Measurements from ENCODE around the gene DNAJC4. TPM values are rescaled to one million over a fixed set of nuclear protein-coding genes. Genes with fewer than 3 reads are reported as not detected.

DNAJC4 gene
- total and polyA plus RNA-seq, 9 of the 15 experiments (the other 6 are each of a cell fraction or from before 2014, with no cell fraction given) = 4.0 to 32.6 (median 19.9) TPM

GRCh38 chr11:64252003-64252872, 21.9 kb downstream of the DNAJC4 start (continued):
- no peak for TF ChIP-seq ZNF277 (CRISPR knock-in tag; IDR thresholded peaks at IDR 0.05; ENCODE audit: borderline replicate concordance)
- peak; percentile 41; the same call in 1 of the 2 replicates for TF ChIP-seq TFAP4 (CRISPR knock-in tag; IDR thresholded peaks at IDR 0.05; ENCODE audit: borderline replicate concordance)
- peak; percentile 69 for TF ChIP-seq POLR2B (IDR thresholded peaks at IDR 0.05; ENCODE audit: low read depth, partially characterized antibody)
- no peak for TF ChIP-seq THAP12 (CRISPR knock-in tag; IDR thresholded peaks at IDR 0.05)
- peak; percentile 16; the same call in 1 of the 2 replicates for TF ChIP-seq ZBTB17 (CRISPR knock-in tag; IDR thresholded peaks at IDR 0.05)
- no peak for TF ChIP-seq ZNF436 (CRISPR knock-in tag; IDR thresholded peaks at IDR 0.05)
- peak; percentile 22 for TF ChIP-seq SMAD1 (IDR thresholded peaks at IDR 0.05; ENCODE audit: low read depth, low read length, partially characterized antibody)
- no peak for TF ChIP-seq TSC22D4 (tag; IDR thresholded peaks at IDR 0.05)
- TF ChIP-seq EZH2 (IDR thresholded peaks at IDR 0.05; ENCODE audit: borderline replicate concordance, low read depth, low read length) = no peak
- TF ChIP-seq MTA3 (IDR thresholded peaks at IDR 0.05; ENCODE audit: borderline replicate concordance) = 0 out of 2 replicates have a peak, but pooled peaks have one; percentile 45
- no peak for TF ChIP-seq NFATC3 (IDR thresholded peaks at IDR 0.05)
- TF ChIP-seq TAF1 (IDR thresholded peaks at IDR 0.05; ENCODE audit: control insufficient read depth, extremely low read depth, insufficient read depth, low read length, severe bottlenecking) = peak; percentile 55
- peak in 1 of 2 experiments; percentile 33; a peak in 2 of 4 replicates for TF ChIP-seq RAD21 (CRISPR knock-in tag; conservative IDR thresholded peaks at IDR 0.05 in 1 of 2, IDR thresholded peaks at IDR 0.05 in 1 of 2)
- 0 out of 2 replicates have a peak, but pooled peaks have one; percentile 2 for TF ChIP-seq NR2F6 (CRISPR knock-in tag; IDR thresholded peaks at IDR 0.05)
- TF ChIP-seq ZNF146 (CRISPR knock-in tag; IDR thresholded peaks at IDR 0.05; ENCODE audit: unreplicated experiment) = no peak
- no peak for TF ChIP-seq NFRKB (IDR thresholded peaks at IDR 0.05; ENCODE audit: low read depth)
- no peak for TF ChIP-seq ZNF143 (CRISPR knock-in tag; IDR thresholded peaks at IDR 0.05)
- TF ChIP-seq YBX1 (IDR thresholded peaks at IDR 0.05) = no peak
- TF ChIP-seq TOE1 (IDR thresholded peaks at IDR 0.05; ENCODE audit: borderline replicate concordance) = 0 out of 2 replicates have a peak, but pooled peaks have one; percentile 32
- TF ChIP-seq TOE1 (CRISPR knock-in tag; IDR thresholded peaks at IDR 0.05; ENCODE audit: borderline replicate concordance, low read depth) = no peak
- peak; percentile 28 for TF ChIP-seq CCNT2 (IDR thresholded peaks at IDR 0.05; ENCODE audit: borderline replicate concordance, extremely low read depth, insufficient read length, low read depth, low read length)
